ENCODE data around the gene AP1B1.
"Not testable (repeated sequence)": the region's sequence is repeated elsewhere in the genome, so short reads cannot be mapped to it uniquely, and the experiment has no call there.

DNA sequence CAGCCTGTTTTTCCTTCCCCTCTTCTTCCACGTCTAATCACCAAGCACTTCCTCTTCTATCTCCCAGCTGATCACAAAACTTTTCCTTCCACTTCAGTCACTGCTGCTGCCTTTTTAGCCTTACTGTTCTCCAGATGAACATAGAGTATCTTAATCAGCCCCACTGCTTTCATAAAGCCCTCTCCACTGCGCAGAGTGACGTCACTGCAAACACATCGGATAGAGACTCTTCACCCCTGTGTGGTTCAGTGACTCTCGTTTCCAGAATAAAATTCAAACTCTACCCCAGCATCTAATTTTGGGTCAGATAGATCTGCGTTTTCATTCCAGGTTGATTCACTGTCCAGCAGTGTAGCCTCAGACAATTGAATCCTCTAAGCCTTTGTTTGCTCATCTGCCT is 13.2 kb upstream of the AP1B1 start:
- TF ChIP-seq, protein P1, sequence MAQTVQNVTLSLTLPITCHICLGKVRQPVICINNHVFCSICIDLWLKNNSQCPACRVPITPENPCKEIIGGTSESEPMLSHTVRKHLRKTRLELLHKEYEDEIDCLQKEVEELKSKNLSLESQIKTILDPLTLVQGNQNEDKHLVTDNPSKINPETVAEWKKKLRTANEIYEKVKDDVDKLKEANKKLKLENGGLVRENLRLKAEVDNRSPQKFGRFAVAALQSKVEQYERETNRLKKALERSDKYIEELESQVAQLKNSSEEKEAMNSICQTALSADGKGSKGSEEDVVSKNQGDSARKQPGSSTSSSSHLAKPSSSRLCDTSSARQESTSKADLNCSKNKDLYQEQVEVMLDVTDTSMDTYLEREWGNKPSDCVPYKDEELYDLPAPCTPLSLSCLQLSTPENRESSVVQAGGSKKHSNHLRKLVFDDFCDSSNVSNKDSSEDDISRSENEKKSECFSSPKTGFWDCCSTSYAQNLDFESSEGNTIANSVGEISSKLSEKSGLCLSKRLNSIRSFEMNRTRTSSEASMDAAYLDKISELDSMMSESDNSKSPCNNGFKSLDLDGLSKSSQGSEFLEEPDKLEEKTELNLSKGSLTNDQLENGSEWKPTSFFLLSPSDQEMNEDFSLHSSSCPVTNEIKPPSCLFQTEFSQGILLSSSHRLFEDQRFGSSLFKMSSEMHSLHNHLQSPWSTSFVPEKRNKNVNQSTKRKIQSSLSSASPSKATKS (CRISPR knock-in tag; IDR thresholded peaks at IDR 0.05): not testable (repeated sequence)
- not testable (repeated sequence) for TF ChIP-seq MAZ (IDR thresholded peaks at IDR 0.05; ENCODE audit: borderline replicate concordance, low read depth, low read length); MAZ (CRISPR knock-in tag; IDR thresholded peaks at IDR 0.05; ENCODE audit: low read depth); ELF4 (CRISPR knock-in tag; IDR thresholded peaks at IDR 0.05; ENCODE audit: borderline replicate concordance); KAT8 (CRISPR knock-in tag; IDR thresholded peaks at IDR 0.05); TBP (CRISPR knock-in tag; IDR thresholded peaks at IDR 0.05)

Measured in HepG2 (cell line).